Rectal smooth muscle tissue (tissue), 1 donor: Measurements from ENCODE around the gene AK1.
"Not testable (repeated sequence)": the region's sequence is repeated elsewhere in the genome, so short reads cannot be mapped to it uniquely, and the experiment has no call there.

Experiments
- H3K27ac ChIP-seq: one replicate; pipeline ENCODE4 v1.7.0; 2013; ENCODE audit warnings: low read depth, low read length, inconsistent platforms
- H3K27me3 ChIP-seq: one replicate; pipeline ENCODE4 v1.7.0; 2013; ENCODE audit warnings: low read length; ENCODE audit not compliant: control insufficient read depth, insufficient read depth
- H3K36me3 ChIP-seq: one replicate; pipeline ENCODE4 v1.7.0; 2013; ENCODE audit warnings: low read length; ENCODE audit not compliant: control insufficient read depth, insufficient read depth
- H3K4me1 ChIP-seq: one replicate; pipeline ENCODE4 v1.7.0; 2013; ENCODE audit warnings: low read length; ENCODE audit not compliant: control insufficient read depth, insufficient read depth
- H3K4me3 ChIP-seq: one replicate; pipeline ENCODE4 v1.7.0; 2013; ENCODE audit warnings: low read length
- H3K9ac ChIP-seq: one replicate; pipeline ENCODE4 v1.7.0; 2013; ENCODE audit warnings: low read length

The AK1 gene

GRCh38 chr9:127855522-127855921, 22.0 kb downstream of the AK1 start:
- Histone ChIP-seq H3K9ac (no peak overlapping the region), H3K27me3 (no peaks in the 10 kb centered on the region), H3K36me3 (no peaks in the 10 kb centered on the region), H3K4me1 (no peaks in the 10 kb centered on the region), H3K27ac (no peak overlapping the region), H3K4me3 (no peak overlapping the region)

GRCh38 chr9:127854960-127855359, 22.5 kb downstream of the AK1 start:
- no peaks in the 10 kb centered on the region for H3K27me3 ChIP-seq
- H3K36me3 ChIP-seq: no peaks in the 10 kb centered on the region
- no peaks in the 10 kb centered on the region for H3K4me1 ChIP-seq
- no peak overlapping the region for H3K9ac ChIP-seq
- peak overlapping the region; percentile 38 for H3K27ac ChIP-seq
- no peak overlapping the region for H3K4me3 ChIP-seq

GRCh38 chr9:127854184-127854806, 23.2 kb downstream of the AK1 start, which contains the start of gene ENG:
ENG (minus strand) TSS chr9:127854658; CDS start chr9:127854355, 303 bp downstream.
- H3K9ac ChIP-seq: peak within 1 kb of the TSS; percentile 21
- no peaks in the 10 kb centered on the region for H3K27me3 ChIP-seq
- peak within 1 kb of the TSS; percentile 59 for H3K27ac ChIP-seq
- no peaks in the 10 kb centered on the region for H3K4me1 ChIP-seq
- H3K36me3 ChIP-seq: no peaks in the 10 kb centered on the region
- peak within 1 kb of the TSS; percentile 63 for H3K4me3 ChIP-seq

- peak overlapping the region; percentile 59 for H3K27ac ChIP-seq
- H3K9ac ChIP-seq: peak overlapping the region; percentile 21
- H3K4me3 ChIP-seq: peak overlapping the region; percentile 63
- H3K4me1 ChIP-seq: no peaks in the 10 kb centered on the region
- no peaks in the 10 kb centered on the region for H3K27me3 ChIP-seq
- no peaks in the 10 kb centered on the region for H3K36me3 ChIP-seq
Observed at GRCh38 chr9:127853312-127854183, 23.9 kb downstream of the AK1 start.

GRCh38 chr9:127852829-127853228, 24.6 kb downstream of the AK1 start:
- Histone ChIP-seq H3K4me3 (peak overlapping the region; percentile 63), H3K4me1 (no peaks in the 10 kb centered on the region), H3K27me3 (no peaks in the 10 kb centered on the region), H3K36me3 (no peaks in the 10 kb centered on the region), H3K9ac (no peak overlapping the region), H3K27ac (no peak overlapping the region)

- no peak overlapping the region for H3K27ac ChIP-seq
- H3K4me3 ChIP-seq: no peak overlapping the region
- no peaks in the 10 kb centered on the region for H3K27me3 ChIP-seq
- H3K4me1 ChIP-seq: no peaks in the 10 kb centered on the region
- no peaks in the 10 kb centered on the region for H3K36me3 ChIP-seq
- H3K9ac ChIP-seq: no peak overlapping the region
Observed at GRCh38 chr9:127850286-127850830, 27.1 kb downstream of the AK1 start.

GRCh38 chr9:127848756-127849504, 28.5 kb downstream of the AK1 start:
- Histone ChIP-seq H3K4me1 (no peaks in the 10 kb centered on the region), H3K27me3 (no peaks in the 10 kb centered on the region), H3K4me3 (no peak overlapping the region), H3K27ac (no peak overlapping the region), H3K9ac (no peak overlapping the region), H3K36me3 (no peaks in the 10 kb centered on the region)

- no peaks in the 10 kb centered on the region for H3K27me3 ChIP-seq
- H3K4me1 ChIP-seq: no peaks in the 10 kb centered on the region
- H3K36me3 ChIP-seq: no peaks in the 10 kb centered on the region
- no peak overlapping the region for H3K4me3 ChIP-seq
- no peak overlapping the region for H3K27ac ChIP-seq
- H3K9ac ChIP-seq: no peak overlapping the region
Observed at GRCh38 chr9:127847833-127848755, 29.4 kb downstream of the AK1 start.

GRCh38 chr9:127847178-127847510, 30.3 kb downstream of the AK1 start:
- no peaks in the 10 kb centered on the region for H3K4me1 ChIP-seq
- no peak overlapping the region for H3K27ac ChIP-seq
- no peak overlapping the region for H3K4me3 ChIP-seq
- no peak overlapping the region for H3K9ac ChIP-seq
- H3K36me3 ChIP-seq: no peaks in the 10 kb centered on the region
- H3K27me3 ChIP-seq: no peaks in the 10 kb centered on the region

GRCh38 chr9:127846443-127847177, 30.9 kb downstream of the AK1 start:
- H3K9ac ChIP-seq: no peak overlapping the region
- no peaks in the 10 kb centered on the region for H3K27me3 ChIP-seq
- H3K4me1 ChIP-seq: no peaks in the 10 kb centered on the region
- H3K36me3 ChIP-seq: no peaks in the 10 kb centered on the region
- no peak overlapping the region for H3K4me3 ChIP-seq
- no peak overlapping the region for H3K27ac ChIP-seq

- H3K27me3 ChIP-seq, H3K9ac ChIP-seq, H3K4me3 ChIP-seq, H3K4me1 ChIP-seq, H3K36me3 ChIP-seq: not testable (repeated sequence)
- peak overlapping the region; percentile 36 for H3K27ac ChIP-seq
Observed at GRCh38 chr9:127845619-127846018, 31.9 kb downstream of the AK1 start.
